Loucy (cell line): ENCODE measurements around the gene DGUOK.

ENCODE experiments used
- EZH2phosphoT487 ChIP-seq: fragments of 200-600 bp; IDR thresholded peaks from 2 replicates; pipeline ENCODE4 v1.6.1; 2018; ENCODE audit warnings: antibody characterized with exemption, mild to moderate bottlenecking, moderate library complexity, borderline replicate concordance
- TF ChIP-seq, protein P1 (sequence below): fragments of 200-600 bp; sonication (generic); conservative IDR thresholded peaks from 2 replicates; pipeline ENCODE4 v1.5.1; 2014; ENCODE audit warnings: mild to moderate bottlenecking, antibody characterized with exemption, low read length

DNA sequence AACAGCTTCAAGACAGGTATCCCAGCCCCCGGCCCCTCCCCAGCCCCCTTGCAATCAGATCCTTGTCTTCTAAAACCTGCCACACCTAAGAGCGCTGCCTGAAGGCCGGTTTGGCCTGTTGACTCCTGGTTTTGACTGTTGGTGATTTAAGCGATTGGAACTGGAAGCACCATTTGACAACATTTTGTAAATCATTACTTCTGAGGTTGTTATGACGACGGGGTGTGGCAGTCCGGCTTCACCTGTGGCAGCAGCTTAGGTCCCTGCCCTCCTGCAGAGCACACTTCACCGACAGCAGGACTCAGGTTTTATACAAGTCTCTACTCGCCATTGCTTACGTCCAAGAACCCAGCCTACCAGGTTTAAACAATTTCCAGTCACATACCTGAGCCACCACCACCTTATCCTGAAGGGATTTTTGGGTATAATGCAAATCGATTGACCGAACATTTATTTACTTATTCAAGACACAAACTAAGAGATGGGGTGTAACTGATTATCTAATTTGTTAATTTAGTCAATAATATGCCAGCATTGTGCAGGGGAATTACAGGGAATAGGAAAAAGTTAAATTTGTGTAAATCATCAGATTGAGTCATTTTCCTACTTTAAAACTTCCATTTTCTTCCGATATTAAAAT is 707 bp upstream of the DGUOK start:
- TF ChIP-seq, protein P1, sequence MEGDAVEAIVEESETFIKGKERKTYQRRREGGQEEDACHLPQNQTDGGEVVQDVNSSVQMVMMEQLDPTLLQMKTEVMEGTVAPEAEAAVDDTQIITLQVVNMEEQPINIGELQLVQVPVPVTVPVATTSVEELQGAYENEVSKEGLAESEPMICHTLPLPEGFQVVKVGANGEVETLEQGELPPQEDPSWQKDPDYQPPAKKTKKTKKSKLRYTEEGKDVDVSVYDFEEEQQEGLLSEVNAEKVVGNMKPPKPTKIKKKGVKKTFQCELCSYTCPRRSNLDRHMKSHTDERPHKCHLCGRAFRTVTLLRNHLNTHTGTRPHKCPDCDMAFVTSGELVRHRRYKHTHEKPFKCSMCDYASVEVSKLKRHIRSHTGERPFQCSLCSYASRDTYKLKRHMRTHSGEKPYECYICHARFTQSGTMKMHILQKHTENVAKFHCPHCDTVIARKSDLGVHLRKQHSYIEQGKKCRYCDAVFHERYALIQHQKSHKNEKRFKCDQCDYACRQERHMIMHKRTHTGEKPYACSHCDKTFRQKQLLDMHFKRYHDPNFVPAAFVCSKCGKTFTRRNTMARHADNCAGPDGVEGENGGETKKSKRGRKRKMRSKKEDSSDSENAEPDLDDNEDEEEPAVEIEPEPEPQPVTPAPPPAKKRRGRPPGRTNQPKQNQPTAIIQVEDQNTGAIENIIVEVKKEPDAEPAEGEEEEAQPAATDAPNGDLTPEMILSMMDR = no peak
- no peak for TF ChIP-seq EZH2phosphoT487
